Liver (tissue), 9 donors: ENCODE measurements around the gene PCF11. TPM values are rescaled to one million over a fixed set of nuclear protein-coding genes. Genes with fewer than 3 reads are reported as not detected.

Experiments
- DNase-seq: peaks from one replicate; pipeline ENCODE4 v3.0.0-alpha.2; 2017; ENCODE audit warnings: low spot score
- H3K27ac ChIP-seq, 2 donors: one replicate each; pipeline ENCODE4 v1.7.0; 2013; ENCODE audit warnings: inconsistent platforms in 2 of 2, low read length in 2 of 2, control low read depth in 1 of 2, low read depth in 1 of 2, mild to moderate bottlenecking in 1 of 2
- H3K27me3 ChIP-seq, 4 donors: one replicate each; pipeline versions ENCODE4 v1.6.1 to v1.7.0; 2013; ENCODE audit warnings: low read length in 3 of 4, inconsistent platforms in 1 of 4, mild to moderate bottlenecking in 1 of 4, moderate library complexity in 1 of 4; ENCODE audit not compliant: control insufficient read depth in 4 of 4, insufficient read depth in 4 of 4
- H3K36me3 ChIP-seq, 4 donors: one replicate each; pipeline versions ENCODE4 v1.6.1 to v1.7.0; 2013; ENCODE audit warnings: low read length in 3 of 4, mild to moderate bottlenecking in 3 of 4, low read depth in 1 of 4, moderate library complexity in 1 of 4; ENCODE audit not compliant: control insufficient read depth in 4 of 4, insufficient read depth in 3 of 4
- H3K4me1 ChIP-seq, 4 donors: one replicate each; pipeline versions ENCODE4 v1.6.1 to v1.7.0; 2013; ENCODE audit warnings: low read length in 3 of 4, mild to moderate bottlenecking in 3 of 4, moderate library complexity in 1 of 4; ENCODE audit not compliant: control insufficient read depth in 4 of 4, insufficient read depth in 4 of 4
- H3K4me3 ChIP-seq, 3 donors: one replicate each; pipeline versions ENCODE4 v1.6.1 to v1.7.0; 2013; ENCODE audit warnings: low read length in 3 of 3, control low read depth in 1 of 3, low read depth in 1 of 3, mild to moderate bottlenecking in 1 of 3
- H3K9ac ChIP-seq, 2 donors: one replicate each; pipeline ENCODE4 v1.7.0; 2013; ENCODE audit warnings: low read length in 2 of 2, mild to moderate bottlenecking in 2 of 2, moderate library complexity in 2 of 2, control low read depth in 1 of 2, low read depth in 1 of 2
- H3K9me3 ChIP-seq, 4 donors: one replicate each; pipeline versions ENCODE4 v1.6.1 to v1.7.0; 2013; ENCODE audit warnings: low read length in 3 of 4; ENCODE audit not compliant: control insufficient read depth in 4 of 4
- ATF3 ChIP-seq: IDR thresholded peaks from 2 replicates; pipeline ENCODE4 v1.6.1; 2016; ENCODE audit warnings: antibody characterized with exemption
- CTCF ChIP-seq: fragments of 150-350 bp; IDR thresholded peaks from 2 replicates; pipeline ENCODE4 v1.5.1; 2017; ENCODE audit warnings: improper control_type of control experiment, low read depth, low read length; ENCODE audit not compliant: missing input control
- EGR1 ChIP-seq, 2 donors: IDR thresholded peaks; 2 replicates each; pipeline ENCODE4 v1.6.1; 2016 to 2018; ENCODE audit warnings: antibody characterized with exemption in 2 of 2, low read depth in 2 of 2
- FOXA1 ChIP-seq: IDR thresholded peaks from 2 replicates; pipeline ENCODE4 v1.6.1; 2016; ENCODE audit warnings: antibody characterized with exemption
- FOXA2 ChIP-seq: IDR thresholded peaks from 2 replicates; pipeline ENCODE4 v1.6.1; 2016; ENCODE audit warnings: antibody characterized with exemption
- GABPA ChIP-seq, 2 donors: IDR thresholded peaks in 1 of 2; conservative IDR thresholded peaks in 1 of 2; 2 replicates each; pipeline ENCODE4 v1.6.1; 2016; ENCODE audit warnings: antibody characterized with exemption in 2 of 2, mild to moderate bottlenecking in 1 of 2, moderate library complexity in 1 of 2
- HNF4A ChIP-seq, 2 donors: conservative IDR thresholded peaks; 2 replicates each; pipeline ENCODE4 v1.6.1; 2016; ENCODE audit warnings: antibody characterized with exemption in 2 of 2, mild to moderate bottlenecking in 2 of 2
- HNF4G ChIP-seq: IDR thresholded peaks from 2 replicates; pipeline ENCODE4 v1.6.1; 2016; ENCODE audit warnings: antibody characterized with exemption
- JUND ChIP-seq, 2 donors: IDR thresholded peaks; 2 replicates each; pipeline ENCODE4 v1.6.1; 2016; ENCODE audit warnings: antibody characterized with exemption in 2 of 2
- MAX ChIP-seq: IDR thresholded peaks from 2 replicates; pipeline ENCODE4 v1.6.1; 2016; ENCODE audit warnings: antibody characterized with exemption
- NR2F2 ChIP-seq: IDR thresholded peaks from 2 replicates; pipeline ENCODE4 v1.6.1; 2016; ENCODE audit warnings: antibody characterized with exemption
- RAD21 ChIP-seq, 2 donors: IDR thresholded peaks; 2 replicates each; pipeline ENCODE4 v1.6.1; 2016; ENCODE audit warnings: antibody characterized with exemption in 2 of 2, mild to moderate bottlenecking in 2 of 2
- REST ChIP-seq: IDR thresholded peaks from 2 replicates; pipeline ENCODE4 v1.6.1; 2016; ENCODE audit warnings: antibody characterized with exemption, mild to moderate bottlenecking
- RXRA ChIP-seq, 2 donors: IDR thresholded peaks; 2 replicates each; pipeline ENCODE4 v1.6.1; 2017 to 2018; ENCODE audit warnings: antibody characterized with exemption in 2 of 2, mild to moderate bottlenecking in 1 of 2
- SP1 ChIP-seq: IDR thresholded peaks from 2 replicates; pipeline ENCODE4 v1.6.1; 2018; ENCODE audit warnings: antibody characterized with exemption, mild to moderate bottlenecking
- TAF1 ChIP-seq: conservative IDR thresholded peaks from 2 replicates; pipeline ENCODE4 v1.6.1; 2016; ENCODE audit warnings: antibody characterized with exemption, mild to moderate bottlenecking
- YY1 ChIP-seq: IDR thresholded peaks from 2 replicates; pipeline ENCODE4 v1.6.1; 2016; ENCODE audit warnings: antibody characterized with exemption, mild to moderate bottlenecking
- ZBTB33 ChIP-seq: IDR thresholded peaks from 2 replicates; pipeline ENCODE4 v1.6.1; 2016; ENCODE audit warnings: antibody characterized with exemption
- WGBS: extraction: QIAGEN DNeasy Blood & Tissue Kit; methylation state at CpG from one replicate; pipeline ENCODE4 v1.1.7; 2013; 5-methylcytosine and 5-hydroxymethylcytosine counted together
- polyA plus RNA-seq, 2 donors: library from polyadenylated mRNA; stranded (reverse) in 1 of 2; unstranded in 1 of 2; fragments of 200-250 nt in 1 of 2; fragments of >200 nt in 1 of 2; fragmentation: Nextera tagmentation in 1 of 2; extraction: Ambion mirVana in 1 of 2; gene quantifications; one replicate each; pipeline versions ENCODE4 v1.2.1 to v1.2.3, GENCODE V29; 2013 to 2015
- total RNA-seq, 2 donors: library from RNA; depleted of rRNA; stranded (reverse); fragments of >200 nt; gene quantifications; one replicate each; pipeline ENCODE4 v1.2.3, GENCODE V29; 2014
- donor health status: healthy.
- donor health status: healthy.
- donor health status: healthy.
- donor health status: healthy.
- donor health status: healthy.

PCF11 gene
- total and polyA plus RNA-seq, 4 donors, result 5.9 to 39.7 (median 19.0) TPM

- Histone ChIP-seq H3K27ac (no peak overlapping the region), H3K4me3 (peak overlapping the region in 1 of 3 donors; percentile 1)
Measured at GRCh38 chr11:83116015-83116641, 40.8 kb upstream of the PCF11 start.

GRCh38 chr11:83118814-83119213 lies 38.1 kb upstream of the PCF11 start:
- H3K27ac ChIP-seq, result peak overlapping the region; percentile 6 to 55
- no peak for DNase-seq
- H3K9ac ChIP-seq, result no peak overlapping the region
- no peaks in the 10 kb centered on the region for H3K9me3 ChIP-seq
- TF ChIP-seq HNF4A (conservative IDR thresholded peaks at IDR 0.05), result peak in 1 of 2 donors; percentile 24
- no peak for TF ChIP-seq FOXA1
- no peak for TF ChIP-seq JUND (IDR thresholded peaks at IDR 0.05)
- no peak for TF ChIP-seq MAX
- TF ChIP-seq FOXA2, result no peak
- peak; percentile 33 for TF ChIP-seq SP1
- no peaks in the 10 kb centered on the region for H3K36me3 ChIP-seq
- no peaks in the 10 kb centered on the region for H3K27me3 ChIP-seq
- H3K4me1 ChIP-seq, result peaks cover 8 to 34% (median 13%) of the 10 kb centered on the region in 4 donors
- H3K4me3 ChIP-seq, result no peak overlapping the region

More at GRCh38 chr11:83116015-83116641, 40.8 kb upstream of the PCF11 start:
- Histone ChIP-seq H3K9me3 (no peaks in the 10 kb centered on the region), H3K4me1 (peaks cover 8 to 34% (median 13%) of the 10 kb centered on the region in 4 donors), H3K36me3 (no peaks in the 10 kb centered on the region), H3K9ac (no peak overlapping the region), H3K27me3 (no peaks in the 10 kb centered on the region)
- no peak for DNase-seq
- no peak for TF ChIP-seq RXRA (IDR thresholded peaks at IDR 0.05)
- TF ChIP-seq FOXA2, result peak; percentile 77
- peak in 1 of 2 donors; percentile 17 for TF ChIP-seq HNF4A (conservative IDR thresholded peaks at IDR 0.05)
- TF ChIP-seq FOXA1, result peak; percentile 24
- no peak for TF ChIP-seq GABPA (IDR thresholded peaks at IDR 0.05 in 1 of 2, conservative IDR thresholded peaks at IDR 0.05 in 1 of 2)
- peak in 1 of 2 donors; percentile 17 for TF ChIP-seq JUND (IDR thresholded peaks at IDR 0.05)
- TF ChIP-seq RAD21 (IDR thresholded peaks at IDR 0.05), result no peak
- TF ChIP-seq MAX, result no peak
- 87% methylated on average over 3 of the region's 3 CpGs for whole genome bisulfite sequencing

- no peak overlapping the region for H3K4me3 ChIP-seq
- no peaks in the 10 kb centered on the region for H3K36me3 ChIP-seq
- H3K27ac ChIP-seq, result no peak overlapping the region
- no peak for TF ChIP-seq SP1
- no peak for TF ChIP-seq JUND (IDR thresholded peaks at IDR 0.05)
- no peak for TF ChIP-seq REST
- TF ChIP-seq HNF4A (conservative IDR thresholded peaks at IDR 0.05), result no peak
- no peak for TF ChIP-seq RAD21 (IDR thresholded peaks at IDR 0.05)
- TF ChIP-seq YY1, result no peak
- TF ChIP-seq HNF4G, result no peak
- TF ChIP-seq FOXA2, result no peak
- no peak for TF ChIP-seq NR2F2
- TF ChIP-seq EGR1 (IDR thresholded peaks at IDR 0.05; ENCODE audit: low read depth in 2 of 2), result no peak
- no peak for TF ChIP-seq ATF3
- no peak for TF ChIP-seq MAX
- no peak for TF ChIP-seq RXRA (IDR thresholded peaks at IDR 0.05)
- no peak for TF ChIP-seq CTCF
- no peak for TF ChIP-seq FOXA1
- no peak for TF ChIP-seq GABPA (IDR thresholded peaks at IDR 0.05 in 1 of 2, conservative IDR thresholded peaks at IDR 0.05 in 1 of 2)
- TF ChIP-seq TAF1, result no peak
- no peak for TF ChIP-seq ZBTB33
- 66% methylated on average over 3 of the region's 3 CpGs for WGBS
- DNase-seq, result no peak
- H3K9me3 ChIP-seq, result no peaks in the 10 kb centered on the region
- peaks cover 8 to 34% (median 13%) of the 10 kb centered on the region in 4 donors for H3K4me1 ChIP-seq
- no peaks in the 10 kb centered on the region for H3K27me3 ChIP-seq
- H3K9ac ChIP-seq, result no peak overlapping the region
Measured at GRCh38 chr11:83119216-83119615, 37.7 kb upstream of the PCF11 start.
